ENCODE results near the gene UBL7.
"Not testable (repeated sequence)": the region's sequence is repeated elsewhere in the genome, so short reads cannot be mapped to it uniquely, and the experiment has no call there.

- not testable (repeated sequence) for TF ChIP-seq CTCF, POLR2A (IDR thresholded peaks at IDR 0.05)
Measured at GRCh38 chr15:74471621-74472020, 10.7 kb upstream of the UBL7 start.
